Peyer's patch (tissue), 4 donors: ENCODE data around the gene BTD.

Experiments
- POLR2A ChIP-seq, 2 donors: fragments of 450-650 bp; IDR thresholded peaks; one replicate each; pipeline ENCODE4 v1.5.1; 2017; ENCODE audit warnings: antibody characterized with exemption in 2 of 2, mild to moderate bottlenecking in 2 of 2, moderate library complexity in 2 of 2
- TF ChIP-seq, protein P1 (sequence below), 6 experiments: fragments of 450-650 bp in 4 of 6; fragments of 200-600 bp in 2 of 6; sonication (generic) in 1 of 6; IDR thresholded peaks; one replicate each; pipeline ENCODE4 v1.5.1; 2017 to 2019; ENCODE audit warnings: antibody characterized with exemption in 6 of 6, mild to moderate bottlenecking in 3 of 6, moderate library complexity in 1 of 6

GRCh38 chr3:15667484-15667883 lies 65.9 kb downstream of the BTD start:
- TF ChIP-seq, protein P1, sequence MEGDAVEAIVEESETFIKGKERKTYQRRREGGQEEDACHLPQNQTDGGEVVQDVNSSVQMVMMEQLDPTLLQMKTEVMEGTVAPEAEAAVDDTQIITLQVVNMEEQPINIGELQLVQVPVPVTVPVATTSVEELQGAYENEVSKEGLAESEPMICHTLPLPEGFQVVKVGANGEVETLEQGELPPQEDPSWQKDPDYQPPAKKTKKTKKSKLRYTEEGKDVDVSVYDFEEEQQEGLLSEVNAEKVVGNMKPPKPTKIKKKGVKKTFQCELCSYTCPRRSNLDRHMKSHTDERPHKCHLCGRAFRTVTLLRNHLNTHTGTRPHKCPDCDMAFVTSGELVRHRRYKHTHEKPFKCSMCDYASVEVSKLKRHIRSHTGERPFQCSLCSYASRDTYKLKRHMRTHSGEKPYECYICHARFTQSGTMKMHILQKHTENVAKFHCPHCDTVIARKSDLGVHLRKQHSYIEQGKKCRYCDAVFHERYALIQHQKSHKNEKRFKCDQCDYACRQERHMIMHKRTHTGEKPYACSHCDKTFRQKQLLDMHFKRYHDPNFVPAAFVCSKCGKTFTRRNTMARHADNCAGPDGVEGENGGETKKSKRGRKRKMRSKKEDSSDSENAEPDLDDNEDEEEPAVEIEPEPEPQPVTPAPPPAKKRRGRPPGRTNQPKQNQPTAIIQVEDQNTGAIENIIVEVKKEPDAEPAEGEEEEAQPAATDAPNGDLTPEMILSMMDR (IDR thresholded peaks at IDR 0.05): no peak
- TF ChIP-seq POLR2A (IDR thresholded peaks at IDR 0.05): no peak
